Islet precursor cell (in vitro differentiated cells): ENCODE results near the gene CDC42EP2.

ENCODE experiments used
- DNase-seq: peaks from one replicate; pipeline ENCODE4 v3.0.0-alpha.2; 2018

The CDC42EP2 gene

GRCh38 chr11:65362320-65362931 lies 47.8 kb downstream of the CDC42EP2 start:
- DNase-seq: no peak

- no peak for DNase-seq
These were observed 48.3 kb downstream of the CDC42EP2 start for GRCh38 chr11:65362966-65363365.

GRCh38 chr11:65363770-65364169 lies 49.1 kb downstream of the CDC42EP2 start:
- no peak for DNase-seq

- DNase-seq: peak; percentile 79
These were observed 51.7 kb downstream of the CDC42EP2 start for GRCh38 chr11:65366340-65366773.

GRCh38 chr11:65370659-65371049 lies 56.0 kb downstream of the CDC42EP2 start:
- no peak for DNase-seq
